OCI-LY1 (cell line): ENCODE data around the gene GRB2.

ENCODE experiments used
- EZH2 ChIP-seq: fragments of 200-600 bp; sonication (generic), shearing (Covaris generic); IDR thresholded peaks from 2 replicates; pipeline ENCODE4 v1.8.0; 2017; ENCODE audit warnings: borderline replicate concordance, mixed run types, mild to moderate bottlenecking, antibody characterized with exemption, low read length, moderate library complexity, mixed read lengths
- TF ChIP-seq, protein P1 (sequence below): fragments of 200-600 bp; sonication (generic), shearing (Covaris generic); IDR thresholded peaks from 2 replicates; pipeline ENCODE4 v1.5.1; 2017; ENCODE audit warnings: mild to moderate bottlenecking, antibody characterized with exemption, low read length, moderate library complexity, mixed read lengths

DNA sequence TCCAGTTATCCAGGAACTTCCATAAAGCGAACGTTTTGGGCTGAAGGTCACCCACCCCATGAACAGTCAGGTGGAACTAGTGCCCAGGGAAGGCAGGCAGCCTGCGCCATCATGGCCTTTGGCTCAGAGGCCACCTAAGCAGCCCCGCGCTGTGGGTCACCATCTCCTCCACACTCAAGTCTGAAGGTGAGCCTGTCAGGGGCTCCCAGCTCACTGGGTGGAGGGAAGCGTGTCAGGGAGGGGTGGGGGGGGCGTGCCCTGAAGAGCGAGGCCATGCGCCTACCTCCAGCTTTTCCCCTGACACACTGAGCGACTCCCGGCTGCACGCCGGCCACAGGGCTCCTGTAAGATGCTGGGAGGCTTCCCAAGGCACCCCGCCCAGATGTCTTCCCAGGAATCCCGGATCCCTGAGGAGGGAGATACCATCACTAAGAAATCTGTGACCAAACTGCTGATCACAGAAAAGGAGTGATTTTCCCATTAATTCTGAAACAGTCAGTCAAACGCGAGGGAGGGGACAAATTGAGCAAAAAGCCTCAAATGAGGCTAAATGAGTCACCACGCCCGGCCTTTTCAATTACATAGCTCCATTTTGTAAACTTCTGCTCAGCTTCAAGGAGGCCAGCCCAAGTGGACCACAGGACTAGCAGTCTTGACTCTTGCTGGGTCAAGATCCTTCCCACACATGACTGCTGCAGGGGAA is 89.8 kb downstream of the GRB2 start:
- TF ChIP-seq, protein P1, sequence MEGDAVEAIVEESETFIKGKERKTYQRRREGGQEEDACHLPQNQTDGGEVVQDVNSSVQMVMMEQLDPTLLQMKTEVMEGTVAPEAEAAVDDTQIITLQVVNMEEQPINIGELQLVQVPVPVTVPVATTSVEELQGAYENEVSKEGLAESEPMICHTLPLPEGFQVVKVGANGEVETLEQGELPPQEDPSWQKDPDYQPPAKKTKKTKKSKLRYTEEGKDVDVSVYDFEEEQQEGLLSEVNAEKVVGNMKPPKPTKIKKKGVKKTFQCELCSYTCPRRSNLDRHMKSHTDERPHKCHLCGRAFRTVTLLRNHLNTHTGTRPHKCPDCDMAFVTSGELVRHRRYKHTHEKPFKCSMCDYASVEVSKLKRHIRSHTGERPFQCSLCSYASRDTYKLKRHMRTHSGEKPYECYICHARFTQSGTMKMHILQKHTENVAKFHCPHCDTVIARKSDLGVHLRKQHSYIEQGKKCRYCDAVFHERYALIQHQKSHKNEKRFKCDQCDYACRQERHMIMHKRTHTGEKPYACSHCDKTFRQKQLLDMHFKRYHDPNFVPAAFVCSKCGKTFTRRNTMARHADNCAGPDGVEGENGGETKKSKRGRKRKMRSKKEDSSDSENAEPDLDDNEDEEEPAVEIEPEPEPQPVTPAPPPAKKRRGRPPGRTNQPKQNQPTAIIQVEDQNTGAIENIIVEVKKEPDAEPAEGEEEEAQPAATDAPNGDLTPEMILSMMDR = no peak
- no peak for TF ChIP-seq EZH2
